IPS-11a (cell line): ENCODE data around the gene NOL7.

Source experiments
- H3K4me3 ChIP-seq: one replicate; pipeline ENCODE4 v1.5.1; 2013; ENCODE audit warnings: low read depth, low read length, control low read depth

Gene NOL7

DNA sequence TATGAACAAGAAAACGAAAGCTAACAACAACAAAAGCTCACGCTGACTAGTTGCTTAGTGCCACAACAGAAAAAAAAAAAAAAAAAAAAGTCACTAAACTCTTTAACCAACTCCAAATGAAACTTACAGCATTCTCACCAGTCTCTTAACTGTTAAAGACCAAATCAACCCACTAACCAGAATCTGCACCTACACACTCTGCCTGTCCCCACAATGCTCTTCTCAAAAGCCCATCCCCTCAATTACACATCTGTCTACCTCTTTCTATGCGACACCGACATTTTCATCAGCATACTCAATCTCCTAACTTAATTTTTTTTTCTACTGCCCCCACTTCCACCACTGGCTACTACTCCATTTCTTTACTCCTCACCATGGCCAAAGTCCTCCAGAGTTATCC, 34.3 kb downstream of the NOL7 start:
- no peak overlapping the region for H3K4me3 ChIP-seq

DNA sequence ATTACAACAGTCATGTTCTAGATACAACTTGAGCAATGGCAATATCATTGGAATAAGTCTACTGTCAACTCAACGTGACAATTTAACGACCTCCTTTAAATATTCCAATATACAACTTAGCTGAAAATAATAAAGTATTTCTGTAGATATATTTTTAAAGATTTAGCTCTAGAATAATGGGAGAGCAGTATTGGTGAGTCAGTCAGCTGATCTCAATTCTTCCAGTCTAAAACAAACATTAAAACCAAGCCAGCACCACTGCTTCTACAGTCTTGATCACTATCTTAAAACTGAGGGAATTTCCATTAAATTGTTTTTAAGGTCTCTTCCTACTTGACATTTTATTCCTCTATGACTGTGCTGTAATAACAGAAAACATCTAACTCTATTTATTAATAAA, 38.2 kb downstream of the NOL7 start:
- H3K4me3 ChIP-seq, result no peak overlapping the region

DNA sequence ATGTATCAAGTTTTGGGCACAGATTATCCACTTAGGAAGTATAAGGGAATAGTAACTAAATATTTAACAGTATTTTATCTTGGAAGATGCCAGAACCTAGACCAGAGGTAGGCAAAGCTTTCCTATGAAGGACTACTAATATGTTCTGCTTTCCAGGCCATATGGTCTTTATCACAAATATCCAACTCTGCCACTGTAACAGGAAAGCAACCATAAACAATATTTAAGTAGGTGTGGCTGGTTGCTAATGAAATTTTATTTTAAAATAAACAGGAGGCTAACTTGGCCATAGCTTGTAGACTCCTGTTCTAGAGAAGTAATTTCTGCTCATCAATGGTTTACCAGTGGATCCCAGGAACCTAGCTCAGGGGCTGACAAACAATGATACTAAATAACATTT, 39.4 kb downstream of the NOL7 start:
- no peak overlapping the region for H3K4me3 ChIP-seq

DNA sequence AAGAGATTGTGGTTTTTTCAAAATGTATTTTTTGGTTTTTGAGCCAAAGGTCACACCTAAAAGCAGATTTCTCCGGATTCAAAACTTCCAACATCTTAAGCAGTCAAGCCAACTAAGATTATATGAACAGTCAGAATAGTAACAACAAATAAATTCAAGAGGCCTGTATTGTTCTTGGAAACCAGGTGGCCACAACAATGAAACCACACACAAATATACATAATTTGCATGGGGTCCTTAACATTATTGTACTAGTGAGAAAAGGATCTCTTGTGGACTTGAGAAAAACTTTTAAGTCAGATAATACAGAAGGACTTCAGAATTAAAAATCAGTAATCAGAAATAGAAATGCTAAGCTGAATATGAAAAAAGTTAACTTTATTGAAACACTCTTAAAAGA, 40.6 kb downstream of the NOL7 start:
- H3K4me3 ChIP-seq, result no peak overlapping the region

DNA sequence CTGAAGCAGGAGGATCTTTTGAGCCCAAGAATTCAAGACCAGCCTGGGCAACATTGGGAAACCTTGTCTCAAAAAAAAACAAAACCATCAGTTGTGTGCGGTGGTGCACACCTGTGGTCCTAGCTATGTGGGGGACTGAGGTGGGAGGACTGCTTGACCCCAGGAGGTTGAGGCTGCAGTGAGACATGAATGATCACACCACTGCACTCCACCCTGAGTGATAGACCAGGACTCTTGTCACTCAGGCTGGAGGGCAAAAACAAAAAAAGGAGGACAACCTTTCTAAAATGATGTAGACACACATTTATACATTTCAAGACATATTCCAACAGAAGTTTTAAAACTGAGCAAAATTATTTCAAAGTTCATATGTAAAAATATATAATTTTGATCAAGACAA, 45.1 kb downstream of the NOL7 start:
- no peak overlapping the region for H3K4me3 ChIP-seq

DNA sequence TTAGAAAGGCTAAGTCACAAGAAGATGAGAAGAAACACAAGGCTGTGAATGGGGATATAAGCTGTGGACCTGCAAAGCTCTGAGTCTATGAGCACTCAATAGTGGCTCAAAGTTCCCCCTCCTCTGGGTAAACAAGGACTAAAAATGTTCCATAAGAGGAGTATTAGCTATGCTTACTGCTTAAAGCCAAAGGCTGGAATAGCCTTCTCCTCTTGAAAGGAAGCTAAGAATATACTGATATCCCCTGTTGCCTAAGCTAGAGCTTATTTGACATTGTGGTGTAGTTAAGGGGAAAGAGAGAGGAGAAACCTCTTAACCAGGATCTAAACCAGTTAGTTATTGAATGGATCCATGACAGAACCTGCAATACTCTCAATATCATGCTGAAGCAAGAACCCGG, 45.8 kb downstream of the NOL7 start:
- H3K4me3 ChIP-seq, result no peak overlapping the region

DNA sequence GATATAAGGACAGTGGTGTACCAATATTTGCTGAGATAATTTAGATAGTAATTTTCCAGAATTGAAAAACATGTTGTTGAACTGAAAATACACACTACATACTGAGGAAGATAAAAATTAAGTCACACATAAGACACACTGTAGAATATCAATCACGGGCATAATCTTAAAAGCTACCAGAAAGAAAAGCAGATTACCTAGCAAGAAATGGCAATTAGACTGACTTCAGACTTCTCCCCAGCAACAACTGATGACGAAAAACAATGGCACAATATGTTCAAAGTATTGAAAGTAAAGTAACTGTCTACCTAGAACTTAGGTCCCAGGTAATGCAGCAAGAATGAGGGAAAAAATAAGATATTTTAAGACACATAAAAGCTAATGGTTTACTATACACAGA, 46.5 kb downstream of the NOL7 start:
- H3K4me3 ChIP-seq, result no peak overlapping the region

DNA sequence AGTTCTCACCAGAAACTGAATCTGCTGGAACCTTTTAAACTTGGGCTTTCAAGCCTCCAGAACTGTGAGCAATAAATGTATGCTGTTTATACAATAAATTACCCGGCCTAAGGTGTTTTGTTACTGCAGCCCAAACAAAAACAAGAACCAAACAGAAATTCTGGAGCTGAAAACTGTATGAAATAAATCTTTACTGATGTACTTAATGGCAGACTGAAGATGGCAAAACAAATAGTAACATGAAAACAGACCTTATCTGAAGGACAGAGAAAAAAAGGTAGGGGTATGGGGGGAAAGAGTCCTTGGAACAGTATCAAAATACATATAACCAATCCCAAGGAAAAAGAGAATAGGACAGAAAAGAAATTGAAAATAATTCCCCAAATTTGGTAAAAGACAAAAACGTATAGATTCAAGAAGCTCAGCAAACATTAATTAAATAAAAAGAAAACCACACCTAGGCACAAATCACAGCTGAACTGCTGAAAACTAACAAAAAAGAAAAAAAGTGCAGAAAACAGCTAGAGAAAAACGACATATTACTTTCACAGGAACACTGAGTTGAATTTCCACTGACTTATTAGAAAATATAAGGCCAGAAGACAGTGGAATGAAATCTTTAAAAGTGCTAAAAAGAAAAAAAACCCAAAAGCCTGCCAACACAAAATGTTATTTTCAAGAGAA, 47.7 kb downstream of the NOL7 start:
- no peak overlapping the region for H3K4me3 ChIP-seq

DNA sequence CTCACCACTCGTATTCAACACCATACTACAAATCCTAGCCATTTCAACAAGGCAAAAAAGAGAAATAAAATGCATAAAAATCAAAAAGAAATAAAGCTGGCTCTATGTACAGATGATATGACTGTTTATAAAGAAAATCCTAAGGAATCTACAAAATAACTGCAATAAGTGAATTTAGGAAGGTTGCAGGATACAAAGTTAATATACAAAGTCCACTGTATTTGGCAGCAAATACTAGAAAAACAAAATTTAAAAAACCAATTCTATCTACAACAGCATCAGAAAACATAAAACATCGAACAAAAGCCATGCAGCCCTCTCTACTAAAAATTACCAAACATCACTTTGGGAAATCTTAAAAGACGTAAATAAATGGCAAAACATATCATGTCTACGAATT, 48.9 kb downstream of the NOL7 start:
- H3K4me3 ChIP-seq, result no peak overlapping the region

DNA sequence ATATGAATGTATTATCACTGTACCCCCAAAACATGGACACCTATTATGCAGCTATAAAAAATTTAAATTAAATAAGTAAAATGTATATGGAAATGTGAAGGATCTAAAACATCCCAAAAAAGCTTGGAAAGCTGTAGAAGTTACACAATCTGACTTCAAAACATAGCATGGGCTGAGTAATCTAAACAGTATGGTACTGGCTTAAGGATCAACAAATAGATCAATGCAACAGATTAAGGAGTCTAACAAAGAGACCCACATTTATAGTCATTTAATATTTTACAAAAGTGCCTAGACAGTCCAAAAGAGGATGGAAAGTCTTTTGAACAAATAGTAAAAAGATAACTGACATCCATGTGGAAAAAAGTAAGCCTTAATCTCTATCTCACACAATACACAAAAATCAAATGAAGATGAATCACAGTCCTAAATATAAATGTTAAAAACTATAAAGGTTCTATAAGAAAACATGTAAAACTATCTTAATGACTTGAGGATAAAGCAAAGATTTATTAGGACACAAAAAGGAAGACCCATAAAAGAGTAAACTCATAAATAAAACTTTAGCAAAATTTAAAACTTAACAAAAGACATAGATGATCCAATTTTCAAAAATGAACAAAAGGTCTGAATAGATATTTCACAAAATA, 49.7 kb downstream of the NOL7 start:
- H3K4me3 ChIP-seq, result no peak overlapping the region

DNA sequence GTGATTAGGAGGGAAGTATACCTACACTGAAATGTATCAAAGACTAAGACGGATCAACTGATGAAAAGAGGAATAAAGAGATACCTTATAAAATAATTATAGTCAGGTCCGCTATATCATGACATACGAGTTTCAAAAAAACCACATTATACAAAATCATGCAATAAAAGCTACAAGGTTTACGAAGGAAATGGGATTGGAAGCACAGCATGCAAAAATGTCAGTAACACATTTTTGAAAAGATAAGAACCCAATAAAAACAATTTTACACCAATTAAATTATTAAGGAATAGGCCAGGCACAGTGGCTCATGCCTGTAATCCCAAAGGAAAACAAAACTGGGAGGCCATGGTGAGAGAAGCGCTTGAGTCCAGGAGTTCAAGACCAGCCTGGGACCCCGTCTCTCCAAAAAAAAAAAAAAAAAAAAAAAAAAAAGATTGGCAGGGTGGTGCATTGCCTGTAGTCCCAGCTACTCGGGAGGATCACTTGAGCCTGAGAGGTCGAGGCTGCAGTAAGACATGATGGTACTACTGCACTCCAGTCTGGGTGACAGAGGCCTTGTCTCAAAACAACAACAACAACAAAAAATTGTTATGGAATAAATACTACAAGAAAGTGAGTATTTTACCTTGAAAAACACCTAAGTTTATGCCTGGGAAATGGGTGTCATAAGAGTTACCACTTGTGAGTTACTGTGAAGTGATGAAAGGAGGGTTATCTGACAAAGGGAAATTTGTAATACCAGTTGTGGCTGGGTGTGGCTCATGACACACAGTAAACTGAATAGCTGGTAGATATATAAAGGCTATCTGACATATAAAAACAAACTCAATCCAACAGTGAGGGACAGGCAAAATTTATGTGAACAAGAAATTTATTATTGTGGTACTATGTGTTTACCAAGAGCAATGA, 51.3 kb downstream of the NOL7 start:
- no peak overlapping the region for H3K4me3 ChIP-seq

DNA sequence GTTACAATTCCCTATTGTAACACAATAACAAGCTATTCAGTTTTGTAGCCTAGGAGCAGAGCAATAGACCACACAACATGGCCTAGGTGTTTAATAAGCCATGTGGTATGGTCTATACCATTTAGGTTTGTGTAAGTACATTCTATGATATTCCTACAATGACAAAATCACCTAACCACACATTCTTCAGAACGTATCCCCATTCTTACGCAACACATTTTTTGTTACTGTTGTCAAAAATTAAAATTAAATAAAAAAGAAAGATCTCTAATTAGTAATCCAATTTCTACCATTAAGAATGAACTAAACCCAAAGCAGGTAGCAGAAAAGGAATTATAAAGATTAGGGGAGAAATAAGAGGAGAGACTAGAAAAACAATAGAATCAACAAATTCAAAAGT, 52.5 kb downstream of the NOL7 start:
- no peak overlapping the region for H3K4me3 ChIP-seq

DNA sequence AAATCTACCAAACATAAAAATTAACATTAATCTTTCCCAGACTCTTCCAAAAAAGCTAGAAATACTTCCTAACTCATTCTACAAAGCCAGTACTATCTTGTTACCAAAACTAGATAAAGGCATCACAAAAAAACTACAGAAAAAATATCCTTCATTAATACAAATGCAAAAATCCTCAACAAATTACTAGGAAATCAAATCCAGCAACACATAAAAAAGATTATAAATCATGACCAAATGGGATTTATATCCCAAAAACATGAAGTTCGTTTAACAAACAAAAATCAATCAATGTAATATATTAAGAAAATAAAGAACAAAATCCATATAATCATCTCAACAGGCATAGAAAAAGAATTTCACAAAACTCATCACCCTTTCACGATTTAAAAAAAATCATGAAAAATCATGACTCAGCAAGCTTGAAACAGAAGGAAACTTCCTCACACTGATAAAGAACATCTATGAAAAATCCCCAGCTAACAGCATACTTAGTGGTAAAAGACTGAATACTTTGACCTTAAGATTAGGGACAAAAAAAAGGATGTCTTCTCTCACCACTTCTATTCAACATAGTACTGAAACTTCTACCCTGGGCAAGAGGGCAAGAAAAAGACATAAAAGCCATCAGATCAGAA, 53.3 kb downstream of the NOL7 start:
- H3K4me3 ChIP-seq, result no peak overlapping the region

DNA sequence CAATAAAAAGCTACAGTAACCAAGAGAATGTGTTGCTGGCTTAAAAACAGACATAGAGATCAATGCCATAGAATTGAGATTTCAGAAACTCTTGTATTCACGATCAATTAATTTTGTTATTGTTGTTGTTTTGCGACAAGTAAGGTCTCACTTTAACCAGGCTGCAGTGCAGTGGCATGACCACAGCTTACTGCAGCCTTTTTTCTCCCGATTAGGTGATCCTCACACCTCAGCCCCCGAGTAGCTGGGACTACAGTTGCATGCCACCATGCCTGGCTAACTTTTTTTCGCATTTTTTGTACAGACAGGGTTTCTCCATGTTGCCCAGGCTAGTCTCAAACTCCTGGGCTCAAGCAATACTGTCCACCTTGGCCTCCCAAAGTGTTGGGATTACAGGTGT, 54.3 kb downstream of the NOL7 start:
- H3K4me3 ChIP-seq, result no peak overlapping the region
